NCI-H1105 treated with DMSO at 0.1 percent for 48 hours (cell line): ENCODE results near the gene SLC25A45.

ENCODE experiments used
- DNase-seq: peaks from one replicate; lab custom pipeline; 2025; lab: John Stamatoyannopoulos, UW

Gene SLC25A45

DNA sequence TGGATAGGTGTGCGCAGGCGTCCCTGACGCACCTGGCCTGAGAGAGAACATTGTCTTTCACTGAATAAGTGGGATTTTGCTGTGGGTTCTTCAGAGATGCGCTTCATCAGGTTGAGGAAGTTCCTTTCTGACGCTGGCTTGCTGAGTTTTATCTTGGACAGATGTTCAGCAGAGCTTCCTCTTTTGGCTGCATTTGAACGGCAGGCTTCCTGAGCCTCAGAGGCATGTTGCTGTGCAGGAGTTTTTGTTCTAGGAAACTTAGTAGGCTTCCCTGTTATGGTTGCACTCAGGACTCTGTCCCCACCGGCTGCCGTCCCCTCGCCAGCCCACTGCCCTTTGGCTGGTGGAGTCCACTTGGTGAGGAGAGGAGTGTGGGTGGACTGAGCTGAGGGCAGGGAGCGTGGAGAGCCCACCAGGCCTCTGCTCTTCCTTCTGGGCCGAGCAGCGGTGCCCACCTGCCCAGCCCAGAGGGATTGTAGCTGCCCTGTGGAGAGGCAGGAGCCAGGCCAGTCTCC, 21.2 kb upstream of the SLC25A45 start:
- no peak for DNase-seq

DNA sequence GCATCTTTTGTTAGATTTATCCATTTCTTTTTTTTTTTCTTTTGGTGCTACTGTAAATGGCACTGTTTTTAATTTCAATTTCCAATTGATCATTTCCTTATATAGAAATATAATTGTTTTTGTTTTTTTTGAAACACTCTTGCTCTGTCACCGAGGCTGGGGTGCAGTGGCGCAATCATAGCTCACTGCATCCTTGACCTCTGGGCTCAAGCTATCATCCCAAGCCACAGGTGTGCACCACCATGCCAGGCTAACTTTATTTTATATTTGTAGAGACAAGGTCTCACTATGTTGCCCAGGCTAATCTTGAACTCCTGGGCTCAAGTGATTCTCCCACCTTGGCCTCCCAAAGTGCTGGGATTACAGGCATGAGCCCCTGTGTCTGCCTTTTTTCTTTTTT, 20.3 kb upstream of the SLC25A45 start:
- DNase-seq: no peak

DNA sequence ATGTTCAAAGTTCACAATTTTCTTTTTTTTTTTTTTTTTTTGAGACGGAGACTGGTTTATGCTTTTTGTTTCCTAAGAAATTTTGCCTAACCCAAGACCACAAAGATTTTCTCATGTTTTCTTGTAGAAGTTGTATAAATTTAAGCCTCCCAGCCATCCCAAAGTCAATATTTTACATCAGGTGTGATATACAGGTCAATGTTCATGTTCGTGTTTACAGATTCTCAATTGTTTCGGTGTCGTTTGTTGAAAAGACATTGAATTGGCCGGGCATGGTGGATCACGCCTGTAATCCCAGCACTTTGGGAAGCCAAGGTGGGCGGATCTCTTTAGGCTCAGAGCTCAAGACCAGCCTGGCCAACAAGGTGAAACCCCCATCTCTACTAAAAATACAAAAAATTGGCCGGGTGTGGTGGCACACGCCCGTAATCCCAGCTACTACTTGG, 19.4 kb upstream of the SLC25A45 start:
- no peak for DNase-seq

DNA sequence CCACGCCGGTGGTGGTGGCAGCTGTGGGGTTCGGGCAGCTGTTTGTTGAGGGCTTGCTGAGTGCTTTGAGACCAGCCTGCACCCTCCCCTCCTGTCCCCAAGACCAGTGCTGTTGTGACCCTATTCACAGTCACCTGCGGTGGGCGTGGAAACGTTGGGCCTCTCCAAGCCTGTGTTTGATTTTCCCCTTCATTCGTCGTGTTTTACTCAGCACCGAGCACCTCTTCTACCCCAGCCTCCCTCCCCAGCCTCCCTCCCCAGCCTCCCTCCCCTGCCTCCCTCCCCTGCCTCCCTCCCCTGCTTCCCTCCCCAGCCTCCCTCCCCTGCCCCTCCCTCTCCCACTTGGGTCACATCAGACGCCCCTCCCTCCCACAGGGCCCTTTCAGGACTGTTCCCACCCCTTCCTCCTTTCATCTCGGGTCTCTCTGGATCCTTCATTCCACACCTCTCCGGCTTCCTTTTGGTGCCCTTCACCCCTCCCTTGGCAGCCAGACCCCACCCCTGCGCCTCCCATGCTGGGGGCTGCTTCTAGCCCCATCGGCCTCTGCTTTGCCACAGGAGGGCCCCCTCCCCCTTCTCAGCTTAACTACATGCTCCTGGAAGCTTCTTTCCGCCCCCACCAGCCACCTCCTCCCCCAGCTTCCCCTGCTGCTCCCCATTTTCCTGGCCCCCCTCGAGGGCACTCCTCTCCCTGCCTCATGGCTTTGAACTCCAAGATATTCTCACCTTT, 18.8 kb upstream of the SLC25A45 start:
- no peak for DNase-seq

DNA sequence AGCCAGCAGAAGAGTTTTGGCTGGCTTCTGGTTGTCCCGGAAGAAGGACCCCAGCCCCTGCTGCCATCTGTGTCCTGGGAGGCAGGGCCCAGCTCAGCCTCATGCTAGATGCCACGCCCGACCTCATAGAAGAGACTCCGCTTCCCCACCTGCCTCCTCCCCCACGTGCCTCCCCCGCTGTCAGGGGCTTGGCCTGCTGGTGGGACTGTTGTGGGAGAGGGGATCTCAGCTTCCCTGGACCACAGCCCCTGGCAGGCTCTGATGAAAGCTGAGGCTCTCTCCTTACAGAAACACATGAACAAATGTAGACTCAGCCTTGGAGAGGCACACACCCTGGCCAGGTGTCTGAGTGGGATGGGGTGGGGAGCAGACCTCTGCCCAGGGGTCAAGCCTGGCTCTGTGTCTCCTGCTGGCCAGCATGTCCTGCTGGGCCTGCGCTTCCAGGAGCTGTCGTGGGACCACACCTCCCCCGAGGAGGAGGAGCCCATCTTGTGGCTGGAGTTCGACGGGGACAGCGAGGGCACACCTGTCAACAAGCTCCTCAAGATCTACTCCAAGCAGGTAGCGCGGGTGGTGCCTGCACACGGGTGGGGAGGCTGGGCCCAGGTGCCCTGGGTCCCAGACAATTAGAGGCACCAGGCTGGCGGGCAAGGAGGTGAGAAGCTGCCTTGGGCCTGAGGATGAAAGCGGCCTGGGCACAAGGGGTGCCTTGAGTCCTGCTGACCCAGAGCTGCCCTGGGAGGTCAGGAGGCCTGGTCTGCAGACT, 18.0 kb upstream of the SLC25A45 start:
- no peak for DNase-seq

DNA sequence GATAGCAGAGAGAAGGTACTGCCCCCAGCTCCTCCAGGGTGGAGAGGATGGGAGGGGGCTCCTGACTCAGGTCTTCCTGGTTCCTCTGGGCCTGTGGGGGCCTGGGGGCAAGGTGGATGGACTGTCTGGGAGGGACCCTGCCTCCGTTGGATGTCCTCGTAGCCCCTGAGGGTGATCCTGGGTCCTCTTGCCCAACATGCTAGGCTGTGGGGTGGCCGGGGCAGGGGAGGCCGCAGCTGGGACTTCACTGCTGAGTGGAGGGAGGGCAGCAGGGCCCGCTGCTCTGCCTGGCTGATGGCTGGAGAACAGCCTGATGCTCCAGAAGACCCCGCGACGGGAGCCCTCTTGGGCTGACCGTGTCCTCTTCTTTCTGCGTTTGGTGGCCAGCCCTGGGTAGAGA, 17.4 kb upstream of the SLC25A45 start:
- DNase-seq: no peak

DNA sequence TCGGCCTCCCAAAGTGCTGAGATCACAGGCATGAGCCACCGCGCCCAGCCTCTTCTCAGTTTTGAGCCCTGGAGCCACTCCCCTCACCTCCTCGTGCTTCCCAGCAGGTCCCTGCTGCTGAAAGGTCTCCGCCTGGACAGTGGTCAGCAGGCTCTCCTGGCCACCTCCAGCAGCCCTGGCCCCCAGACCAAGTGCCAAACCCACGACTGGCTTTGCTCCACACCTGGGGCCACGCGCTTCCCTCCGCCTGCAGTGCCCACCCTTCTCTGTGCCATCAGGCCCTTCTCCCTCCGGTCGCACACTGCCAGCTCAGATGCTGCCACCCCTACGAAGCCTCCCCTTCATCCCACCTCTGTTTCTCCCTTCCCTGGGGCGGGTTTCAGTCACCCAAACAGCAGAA, 16.8 kb upstream of the SLC25A45 start:
- DNase-seq: no peak

DNA sequence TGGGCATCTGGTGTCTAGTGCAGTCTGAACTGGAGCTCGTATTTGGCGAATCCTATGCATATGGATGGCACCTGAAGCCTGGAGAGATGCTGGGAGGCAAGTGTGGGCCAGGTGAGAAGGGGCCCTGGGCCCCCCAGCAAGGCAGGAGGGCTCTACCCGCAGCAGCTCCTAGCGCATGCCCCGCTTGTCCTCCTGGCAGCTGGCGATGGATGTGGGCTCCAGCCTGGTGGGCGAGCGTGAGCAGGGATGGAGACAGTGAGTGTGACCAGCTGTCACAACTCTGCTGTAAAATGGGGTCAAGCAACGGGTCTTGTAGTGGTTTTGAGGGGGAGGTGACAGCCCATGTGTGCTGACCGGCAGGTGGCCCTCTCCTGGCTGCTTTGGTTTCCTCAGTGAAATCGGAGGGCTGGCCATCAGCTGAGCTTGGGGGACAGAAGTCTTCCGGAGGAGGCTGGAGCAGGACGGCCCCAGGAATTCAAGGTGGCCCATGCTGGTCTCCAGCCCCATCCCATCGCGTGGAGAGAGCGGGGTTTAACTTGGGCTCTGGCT, 16.0 kb upstream of the SLC25A45 start:
- DNase-seq: no peak

DNA sequence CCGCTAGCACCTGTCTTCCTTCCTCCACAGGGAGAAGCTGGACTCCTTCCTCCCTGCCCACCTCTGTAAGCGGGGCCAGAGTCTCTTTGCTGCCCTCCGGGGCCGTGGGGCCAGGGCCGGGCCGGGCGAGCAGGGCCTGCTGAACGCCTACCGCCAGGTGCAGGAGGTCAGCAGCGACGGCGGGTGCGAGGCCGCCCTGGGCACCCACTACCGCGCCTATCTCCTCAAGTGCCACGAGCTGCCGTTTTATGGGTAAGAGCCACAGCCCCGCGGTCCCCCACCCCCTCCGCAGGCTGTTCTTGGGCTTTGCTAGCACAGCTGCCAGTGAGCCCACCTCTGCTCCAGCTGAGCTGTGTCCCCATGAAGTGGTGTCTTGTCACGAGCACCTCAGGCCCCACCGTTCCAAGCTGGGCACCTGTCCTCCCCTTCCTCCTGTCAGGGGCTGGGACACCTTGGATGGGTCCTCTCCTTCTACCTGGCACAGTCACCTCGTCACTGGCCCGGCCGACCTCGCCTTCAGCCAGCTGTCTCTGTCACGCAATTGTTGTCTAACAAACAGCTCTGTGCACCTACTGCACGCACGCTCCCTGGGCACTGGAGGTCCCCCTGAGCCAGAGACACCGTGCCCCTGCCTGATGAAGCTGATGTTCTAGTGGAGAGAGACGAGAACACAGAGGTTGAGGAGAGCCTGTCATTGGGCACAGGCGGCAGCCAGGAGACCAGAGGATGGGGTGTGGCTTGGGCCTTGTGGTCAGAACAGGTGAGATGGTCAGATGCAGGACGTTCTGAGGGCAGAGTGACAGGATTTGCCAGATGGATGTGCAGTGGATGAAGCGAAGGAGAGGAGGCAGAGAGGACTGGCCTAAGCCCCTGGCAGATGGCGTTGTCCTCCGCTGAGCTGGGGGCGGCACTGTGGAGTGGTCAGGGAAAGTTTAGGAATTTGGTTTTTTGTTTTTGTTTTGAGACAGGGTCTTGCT, 14.6 kb upstream of the SLC25A45 start:
- DNase-seq: no peak

DNA sequence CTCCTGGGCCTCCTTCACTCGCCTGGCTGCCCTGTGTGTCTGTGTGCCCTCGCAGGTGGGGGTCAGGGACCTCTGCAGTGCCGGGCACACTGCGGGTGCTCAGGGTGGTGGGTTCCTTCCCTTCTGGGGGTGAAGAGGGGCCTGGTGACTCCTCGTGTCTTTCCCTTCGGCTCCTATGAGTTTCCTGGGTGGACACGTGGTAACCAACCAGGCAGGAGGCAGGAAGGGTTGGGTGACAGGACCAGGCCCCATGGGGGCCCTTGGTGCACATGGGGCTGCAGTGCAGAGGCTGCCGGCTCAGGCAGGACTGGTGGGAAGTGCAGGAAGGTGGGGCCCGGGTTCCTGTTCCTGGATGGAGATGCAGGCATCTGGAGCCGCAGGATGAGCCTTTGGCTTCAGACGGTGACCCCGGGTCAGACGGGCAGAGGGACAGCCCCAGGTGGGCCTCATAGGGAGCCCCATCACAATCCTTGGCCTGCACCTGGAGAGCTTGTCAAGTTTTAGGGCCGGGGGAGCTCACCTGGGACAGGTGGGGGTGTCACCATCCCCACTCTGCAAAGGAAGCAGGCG, 13.6 kb upstream of the SLC25A45 start:
- DNase-seq: no peak

DNA sequence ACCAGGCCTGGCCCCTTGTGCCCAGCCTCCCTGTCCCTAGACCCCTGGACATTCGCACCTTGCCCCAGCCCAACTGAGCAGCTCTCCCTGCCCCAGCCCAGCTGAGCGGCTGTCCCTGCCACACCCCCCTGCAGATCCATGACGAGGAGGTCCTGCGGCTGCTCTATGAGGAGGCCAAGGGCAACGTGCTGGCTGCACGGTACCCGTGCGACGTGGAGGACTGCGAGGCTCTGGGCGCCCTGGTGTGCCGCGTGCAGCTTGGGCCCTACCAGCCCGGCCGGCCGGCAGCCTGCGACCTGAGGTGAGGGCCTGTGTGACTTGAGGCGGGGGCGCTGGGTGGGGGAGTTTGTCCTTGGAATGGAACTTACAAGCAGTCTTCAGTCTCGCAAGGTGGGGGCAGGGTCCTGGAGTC, 11.7 kb upstream of the SLC25A45 start:
- no peak for DNase-seq

DNA sequence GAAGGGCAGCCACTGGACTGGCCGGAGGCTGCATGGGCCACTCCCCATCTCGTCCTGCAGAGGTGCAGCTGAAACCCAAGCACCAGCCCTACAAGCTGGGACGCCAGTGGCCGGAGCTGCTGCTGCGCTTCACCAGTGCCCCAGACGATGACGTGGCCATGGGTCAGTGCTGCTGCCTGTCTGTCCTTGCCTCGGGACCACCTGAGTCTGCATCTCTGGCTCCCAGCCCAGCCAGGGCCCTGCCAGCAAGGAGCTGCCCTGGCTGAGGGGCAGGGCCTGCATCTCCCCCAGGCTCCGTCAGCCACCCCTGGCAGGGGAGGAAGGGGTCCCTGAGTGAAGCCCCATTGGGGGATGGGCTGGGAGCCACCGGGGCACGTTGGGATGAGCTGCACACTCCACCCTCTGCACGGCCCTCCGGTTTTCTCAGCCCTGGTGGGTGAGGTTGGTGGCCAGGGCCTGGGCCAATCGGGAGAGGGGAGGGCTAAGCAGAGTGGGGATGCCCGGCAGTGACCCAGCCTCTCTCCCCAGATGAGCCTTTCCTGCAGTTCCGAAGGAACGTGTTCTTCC, 11.2 kb upstream of the SLC25A45 start:
- no peak for DNase-seq

DNA sequence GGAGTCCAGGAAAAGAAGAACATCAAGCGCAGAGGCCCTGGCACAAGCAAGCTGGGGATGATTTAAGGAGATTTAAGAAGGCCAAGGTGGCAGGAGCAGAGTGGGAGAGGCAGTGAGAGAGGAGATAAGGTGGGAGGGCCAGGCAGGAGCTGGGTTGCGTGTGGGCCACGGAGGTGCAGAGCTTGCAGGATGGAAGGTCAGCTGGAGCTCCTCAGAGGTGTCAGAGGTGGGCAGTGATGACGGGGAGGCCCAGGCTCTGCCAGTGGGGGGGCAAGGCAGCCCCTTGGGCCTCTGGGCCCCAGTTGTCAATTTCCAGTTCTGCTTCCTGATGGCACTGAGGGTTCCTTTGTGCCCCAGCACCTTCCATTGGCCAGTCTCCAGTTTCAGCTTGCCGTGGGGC, 10.5 kb upstream of the SLC25A45 start:
- DNase-seq: no peak

DNA sequence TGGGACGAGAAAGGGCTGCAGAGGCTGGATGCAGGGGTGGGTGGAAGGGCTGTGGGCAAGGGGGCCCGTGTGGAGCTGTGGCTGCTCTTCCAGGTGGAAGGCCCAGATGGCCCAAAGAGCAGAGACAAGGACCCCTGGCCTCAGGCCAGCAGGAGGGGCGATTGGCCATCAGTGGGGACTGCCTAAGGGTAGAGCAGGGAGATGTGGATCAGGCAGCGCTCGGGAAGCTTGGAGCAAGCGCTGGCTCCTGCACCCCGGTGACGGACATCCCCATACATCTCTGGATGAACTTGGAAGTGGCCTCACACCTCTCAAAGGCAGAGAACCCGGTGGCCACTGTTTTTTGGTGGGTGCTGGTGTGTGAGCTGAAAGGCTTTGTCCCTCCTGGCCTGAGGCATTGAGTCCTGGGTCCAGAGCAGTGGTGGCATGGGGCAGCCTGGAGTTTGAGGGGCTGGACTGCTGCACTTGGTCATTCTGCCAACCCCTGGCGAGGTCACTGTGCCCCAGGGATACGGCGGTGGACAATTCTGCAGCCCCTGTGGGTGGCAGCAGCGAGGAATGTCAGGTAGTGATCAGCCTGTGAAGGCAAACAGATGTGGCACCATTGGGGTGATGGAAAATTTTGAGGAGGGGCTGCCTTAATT, 9.9 kb upstream of the SLC25A45 start:
- DNase-seq: no peak

DNA sequence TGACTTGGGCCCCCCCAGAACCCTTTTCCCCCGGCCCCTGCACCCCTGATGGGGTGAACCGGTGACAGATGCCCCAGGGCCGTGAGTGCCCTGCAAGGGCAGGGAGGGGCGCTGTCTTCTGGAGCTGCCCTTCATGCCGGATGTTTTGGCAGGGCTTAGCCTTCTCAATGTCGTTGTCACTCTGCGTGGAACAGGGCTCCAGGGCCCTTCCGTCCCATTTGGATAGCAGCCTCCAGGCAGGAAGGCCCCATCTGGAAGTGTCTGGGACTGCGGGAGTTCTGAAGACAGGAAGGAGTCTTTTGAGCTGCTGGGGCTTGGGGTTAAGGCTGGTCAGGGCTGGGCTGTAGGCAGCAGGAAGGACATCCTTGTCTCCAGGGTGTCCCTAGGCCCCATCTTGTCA, 8.6 kb upstream of the SLC25A45 start:
- DNase-seq: no peak

DNA sequence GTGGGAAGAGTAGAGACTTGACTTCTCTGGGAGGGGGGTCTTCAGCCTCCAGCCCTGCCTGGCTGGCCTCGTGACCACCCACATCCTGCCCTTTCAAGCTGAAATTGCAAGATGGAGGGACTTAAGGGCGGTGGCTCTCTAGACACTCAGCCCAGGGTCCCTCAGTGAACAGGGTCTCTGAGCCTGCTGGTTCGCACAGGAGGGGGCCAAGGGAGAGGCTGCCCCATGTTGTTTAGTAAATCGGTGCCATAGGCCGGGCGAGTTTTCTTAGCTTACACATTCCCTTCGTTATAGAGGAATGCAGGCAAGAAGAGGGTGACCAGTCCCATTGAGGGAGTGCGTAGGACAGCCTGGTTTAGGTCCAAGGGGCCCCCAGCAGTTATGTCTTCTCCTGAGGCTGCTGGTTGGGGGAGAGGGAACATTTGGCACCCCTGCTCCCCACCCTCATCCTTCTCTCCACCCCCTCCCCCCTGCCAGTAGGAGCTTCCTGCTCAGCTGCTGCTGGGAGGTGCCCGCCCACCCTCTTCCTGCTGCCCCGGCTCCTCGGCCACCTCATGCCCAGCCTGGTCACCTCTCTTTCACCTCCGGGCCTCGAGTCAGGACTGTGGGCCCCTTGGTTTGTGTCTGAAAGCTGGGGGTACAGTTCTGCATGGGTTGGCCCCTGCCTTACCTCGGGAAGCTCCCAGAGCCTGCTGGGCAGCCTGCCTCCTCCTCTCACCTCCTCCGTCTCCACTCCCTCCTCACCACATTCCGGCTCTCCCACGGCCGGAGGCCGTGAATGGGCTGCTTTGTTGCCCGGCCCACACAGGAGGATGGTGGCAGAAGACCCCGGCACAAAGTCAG, 7.9 kb upstream of the SLC25A45 start:
- no peak for DNase-seq

DNA sequence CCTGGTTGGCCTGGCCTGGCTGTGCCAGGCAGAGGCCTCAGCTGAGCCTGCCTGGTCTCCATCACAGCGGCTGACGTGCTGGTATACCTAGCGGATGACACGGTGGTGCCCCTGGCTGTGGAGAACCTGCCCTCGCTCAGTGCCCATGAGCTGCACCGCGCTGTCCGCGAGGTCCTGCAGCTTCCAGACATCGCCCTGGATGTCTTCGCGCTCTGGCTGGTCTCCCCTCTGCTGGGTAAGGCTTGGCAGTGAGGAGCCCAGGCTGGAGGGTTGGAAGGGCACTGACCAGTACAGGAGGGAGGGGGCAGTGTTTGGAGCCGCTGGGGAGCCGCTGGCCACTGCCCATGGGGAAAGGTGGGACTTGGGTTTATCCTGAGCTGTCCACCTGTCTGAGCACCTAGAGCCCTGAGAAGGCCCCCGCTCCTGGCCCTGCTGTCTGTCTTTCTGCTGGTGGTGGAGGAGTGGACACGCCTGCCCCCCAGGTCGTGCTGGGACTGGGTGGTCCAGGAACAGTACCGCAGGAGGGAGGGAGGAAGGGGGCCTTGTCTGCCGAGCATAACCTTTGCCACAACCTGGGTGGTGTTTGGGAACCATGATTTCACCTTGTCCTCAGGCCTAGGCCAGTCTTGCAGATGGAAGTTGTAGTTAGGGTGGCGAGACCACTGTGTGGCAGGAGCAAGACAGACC, 7.0 kb upstream of the SLC25A45 start:
- DNase-seq: no peak

DNA sequence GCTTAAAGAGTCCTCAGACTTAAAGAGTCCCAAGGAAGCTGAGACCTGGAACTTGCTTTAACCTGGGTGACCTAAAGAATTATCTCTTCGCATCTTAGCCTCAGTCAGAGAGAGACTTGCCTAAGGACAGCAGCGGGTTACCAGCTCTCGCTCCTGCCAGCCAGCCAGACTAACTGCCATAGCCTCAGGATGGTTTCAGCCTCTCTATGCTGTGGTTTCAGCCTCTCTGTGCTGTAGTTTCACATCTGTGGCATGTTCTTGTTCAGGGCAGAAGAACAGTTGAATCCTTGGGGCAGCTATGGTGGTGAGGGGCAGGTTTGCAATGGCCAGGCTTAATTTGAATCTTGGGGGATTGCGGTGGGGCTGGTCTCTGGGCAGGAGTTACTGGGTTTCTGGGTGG, 6.3 kb upstream of the SLC25A45 start:
- DNase-seq: no peak
